HepG2 (cell line): ENCODE measurements around the gene NTRK2. TPM values are rescaled to one million over a fixed set of nuclear protein-coding genes. Genes with fewer than 3 reads are reported as not detected.

Source experiments
- ATAC-seq: fragments of 200-7000 bp; cut with Tn5 transposase; 3 replicates; pipeline ENCODE4 v1.9.1; 2020; ENCODE audit warnings: mild to moderate bottlenecking, moderate library complexity
- BruUV-seq: library from RNA; stranded (reverse); fragments of 400-500 nt; replicated peaks from 2 replicates; lab custom pipeline; 2021; lab: Mats Ljungman, UMichigan
- CTCF ChIA-PET: fragments of 300-600 bp; formaldehyde crosslinking; extraction: SDS; loops from one replicate; lab custom pipeline; 2021; ENCODE audit warnings: low total read pairs, inconsistent platforms, low intra/inter-chr PET ratio; lab: Yijun Ruan, JAX
- POLR2A ChIA-PET: fragments of 350-600 bp; sonication (Branson Sonifier 250); formaldehyde crosslinking; loops from one replicate; lab custom pipeline; 2020; ENCODE audit warnings: antibody characterized with exemption, inconsistent platforms; lab: Yijun Ruan, JAX
- DNase-seq: peaks from one replicate; pipeline ENCODE4 v3.0.0-alpha.2; 2015; ENCODE audit warnings: low spot score
- FAIRE-seq: peaks from 3 replicates; lab custom pipeline; 2011; peaks lifted over from hg19 to GRCh38; lab: Jason Lieb, UNC
- H2AFZ ChIP-seq: one replicate; pipeline ENCODE4 v1.6.1; 2011; ENCODE audit warnings: low read length, inconsistent platforms
- H3K27ac ChIP-seq: fragments of 300-600 bp; 3 replicates; pipeline ENCODE4 v1.8.0; 2011; ENCODE audit warnings: mixed run types, mild to moderate bottlenecking, mixed read lengths, low read length, inconsistent platforms; ENCODE audit not compliant: insufficient read depth; ENCODE audit errors: extremely low read length
- H3K27me3 ChIP-seq, 2 experiments: fragments of 200-600 bp in 1 of 2; 2 replicates in 1 of 2; 3 replicates in 1 of 2; pipeline versions ENCODE4 v1.6.0 to v1.8.0; 2011; ENCODE audit warnings: low read length in 2 of 2, mild to moderate bottlenecking in 2 of 2, moderate library complexity in 2 of 2, inconsistent platforms in 1 of 2; ENCODE audit not compliant: insufficient read depth in 2 of 2, control insufficient read depth in 1 of 2
- H3K36me3 ChIP-seq, 2 experiments: fragments of 200-600 bp in 1 of 2; replicated peaks in 1 of 2; 2 replicates in 1 of 2; 3 replicates in 1 of 2; pipeline versions ENCODE4 v1.5.1 to v1.8.0; 2011; ENCODE audit warnings: low read length in 2 of 2, inconsistent platforms in 1 of 2; ENCODE audit not compliant: insufficient read depth in 2 of 2, control insufficient read depth in 1 of 2
- H3K4me1 ChIP-seq: 2 replicates; pipeline ENCODE4 v1.5.1; 2012; ENCODE audit warnings: low read length, inconsistent platforms; ENCODE audit not compliant: insufficient read depth
- H3K4me2 ChIP-seq: 2 replicates; pipeline ENCODE4 v1.6.0; 2011; ENCODE audit warnings: low read depth, low read length, inconsistent platforms
- H3K4me3 ChIP-seq, 3 experiments: fragments of 200-600 bp in 1 of 3; sonication (generic), shearing (Covaris generic) in 1 of 3; replicated peaks in 1 of 3; 2 replicates each; pipeline ENCODE4 v1.5.1; 2011 to 2016; ENCODE audit warnings: low read length in 3 of 3, inconsistent platforms in 2 of 3, low read depth in 2 of 3, mild to moderate bottlenecking in 2 of 3, control low read depth in 1 of 3, mixed read lengths in 1 of 3; ENCODE audit not compliant: insufficient read depth in 1 of 3
- H3K79me2 ChIP-seq: one replicate; pipeline ENCODE4 v1.6.1; 2011; ENCODE audit warnings: low read length, inconsistent platforms; ENCODE audit not compliant: insufficient read depth
- H3K9ac ChIP-seq: 2 replicates; pipeline ENCODE4 v1.6.0; 2011; ENCODE audit warnings: mild to moderate bottlenecking, low read depth, low read length, inconsistent platforms; ENCODE audit not compliant: insufficient read depth
- H3K9me3 ChIP-seq: 2 replicates; pipeline ENCODE4 v1.5.1; 2012; ENCODE audit warnings: mild to moderate bottlenecking, low read length
- H4K20me1 ChIP-seq: 2 replicates; pipeline ENCODE4 v1.6.0; 2011; ENCODE audit warnings: inconsistent platforms, mild to moderate bottlenecking, low read length, moderate library complexity; ENCODE audit not compliant: insufficient read depth
- ATF4 ChIP-seq, 2 experiments: fragments of 450-650 bp in 1 of 2; sonication (generic) in 1 of 2; formaldehyde crosslinking; IDR thresholded peaks; 2 replicates each; pipeline versions ENCODE4 v1.5.0 to v1.8.0; 2020 to 2022; ENCODE audit warnings: mild to moderate bottlenecking in 1 of 2, missing genetic modification reagents in 1 of 2
- BCLAF1 ChIP-seq: fragments of 450-650 bp; IDR thresholded peaks from 2 replicates; pipeline ENCODE4 v1.6.1; 2017; ENCODE audit warnings: mild to moderate bottlenecking
- FOXO1 ChIP-seq: sonication (generic); formaldehyde crosslinking; IDR thresholded peaks from 2 replicates; pipeline ENCODE4 v1.4.0; 2020; ENCODE audit warnings: missing genetic modification reagents
- HMGA1 ChIP-seq: sonication (generic); formaldehyde crosslinking; conservative IDR thresholded peaks from 2 replicates; pipeline ENCODE4 v1.4.0; 2020; ENCODE audit warnings: missing genetic modification reagents
- KAT2B ChIP-seq: fragments of 150-350 bp; IDR thresholded peaks from 2 replicates; pipeline ENCODE4 v1.6.1; 2014; ENCODE audit warnings: low read depth, low read length, borderline replicate concordance
- KDM6A ChIP-seq: IDR thresholded peaks from 2 replicates; pipeline ENCODE4 v1.6.1; 2016; ENCODE audit warnings: low read depth
- MEF2D ChIP-seq: sonication (generic); formaldehyde crosslinking; IDR thresholded peaks from 2 replicates; pipeline ENCODE4 v1.5.1; 2020; ENCODE audit warnings: mild to moderate bottlenecking, missing genetic modification reagents
- MIER3 ChIP-seq: IDR thresholded peaks from 2 replicates; pipeline ENCODE4 v1.6.1; 2016; ENCODE audit warnings: missing compliant biosample characterization, borderline replicate concordance
- NKX3-1 ChIP-seq: sonication (generic); formaldehyde crosslinking; IDR thresholded peaks from 2 replicates; pipeline ENCODE4 v1.5.0; 2020; ENCODE audit warnings: missing genetic modification reagents
- POLR2A ChIP-seq, 2 experiments: IDR thresholded peaks; 2 replicates each; pipeline ENCODE4 v1.6.1; 2011; ENCODE audit warnings: low read depth in 2 of 2, low read length in 2 of 2, mild to moderate bottlenecking in 1 of 2, moderate library complexity in 1 of 2; ENCODE audit not compliant: insufficient read depth in 1 of 2
- RFXAP ChIP-seq: sonication (generic); formaldehyde crosslinking; IDR thresholded peaks from 2 replicates; pipeline ENCODE4 v1.4.0; 2020; ENCODE audit warnings: missing genetic modification reagents, borderline replicate concordance
- SIN3B ChIP-seq: fragments of 150-350 bp; IDR thresholded peaks from 2 replicates; pipeline ENCODE4 v1.6.1; 2014; ENCODE audit warnings: low read length
- SMC3 ChIP-seq: IDR thresholded peaks from 2 replicates; pipeline ENCODE4 v1.6.1; 2011; ENCODE audit warnings: low read length, improper control_type of control experiment
- SP5 ChIP-seq: IDR thresholded peaks from 2 replicates; pipeline ENCODE4 v1.6.1; 2016; ENCODE audit warnings: low read depth, borderline replicate concordance
- TGIF2 ChIP-seq: IDR thresholded peaks from 2 replicates; pipeline ENCODE4 v1.6.1; 2016; ENCODE audit warnings: control low read depth, missing compliant biosample characterization
- WIZ ChIP-seq: sonication (generic); formaldehyde crosslinking; IDR thresholded peaks from 2 replicates; pipeline ENCODE4 v1.5.1; 2020; ENCODE audit warnings: mild to moderate bottlenecking, missing genetic modification reagents
- ZMYM3 ChIP-seq: sonication (generic); formaldehyde crosslinking; IDR thresholded peaks from 2 replicates; pipeline ENCODE4 v1.5.1; 2020; ENCODE audit warnings: mild to moderate bottlenecking, missing genetic modification reagents
- ZNF552 ChIP-seq: sonication (generic); formaldehyde crosslinking; IDR thresholded peaks from 2 replicates; pipeline ENCODE4 v1.9.0; 2022; ENCODE audit warnings: missing genetic modification reagents, mild to moderate bottlenecking, borderline replicate concordance
- ZNF576 ChIP-seq: sonication (generic); formaldehyde crosslinking; IDR thresholded peaks from 2 replicates; pipeline ENCODE4 v1.4.0; 2020; ENCODE audit warnings: mild to moderate bottlenecking, missing genetic modification reagents
- ZNF841 ChIP-seq: sonication (generic); formaldehyde crosslinking; IDR thresholded peaks from 2 replicates; pipeline ENCODE4 v1.8.1; 2023; ENCODE audit warnings: missing genetic modification reagents, borderline replicate concordance
- WGBS: methylation state at CpG from one replicate; pipeline ENCODE4 v1.1.6; 2017; ENCODE audit warnings: low lambda C conversion rate; 5-methylcytosine and 5-hydroxymethylcytosine counted together
- in situ Hi-C: cut with HindIII; loops from 2 replicates; pipeline ENCODE4 v1.10.0; 2017; ENCODE audit warnings: low pct_unique_long_range_greater_than_20kb; ENCODE audit not compliant: extremely low pct_ligation_motif_present
- intact Hi-C: fragments of 100-400 bp; cut with micrococcal nuclease; formaldehyde crosslinking; loops from one replicate; pipeline ENCODE4 v1.10.0; 2022; ENCODE audit not compliant: unreplicated experiment
- polyA plus RNA-seq, 8 experiments: library from polyadenylated mRNA; depleted of rRNA in 3 of 8; stranded (reverse) in 7 of 8; unstranded in 1 of 8; fragments of >200 nt; fragmentation: Illumina TruSeq in 4 of 8; extraction: Trizol in 4 of 8; gene quantifications; 2 replicates each; pipeline versions ENCODE4 v1.2.1 to v1.2.3, GENCODE V29; 2011 to 2016; ENCODE audit warnings: low read depth in 4 of 8, missing spikeins in 1 of 8, mixed read lengths in 1 of 8; ENCODE audit not compliant: insufficient read depth in 1 of 8
- total RNA-seq, 5 experiments: library from RNA; depleted of rRNA; stranded (reverse); fragments of >200 nt; fragmentation: Illumina TruSeq; extraction: Trizol; gene quantifications; 2 replicates each; pipeline ENCODE4 v1.2.3, GENCODE V29; 2016; ENCODE audit warnings: low read depth in 1 of 5
- TF ChIP-seq, protein P1 (sequence below): sonication (generic); formaldehyde crosslinking; IDR thresholded peaks from 2 replicates; pipeline ENCODE4 v1.4.0; 2020; ENCODE audit warnings: missing genetic modification reagents, mild to moderate bottlenecking, borderline replicate concordance

NTRK2 gene
- total and polyA plus RNA-seq, 2 of the 13 experiments (the other 11 are each of a cell fraction or from before 2014, with no cell fraction given), result not detected

- TF ChIP-seq ATF4 (CRISPR knock-in tag; IDR thresholded peaks at IDR 0.05) (no peak), ZNF841 (CRISPR knock-in tag) (no peak)
Measured at GRCh38 chr9:84799251-84799650, 129.7 kb downstream of the NTRK2 start (continued).

DNA sequence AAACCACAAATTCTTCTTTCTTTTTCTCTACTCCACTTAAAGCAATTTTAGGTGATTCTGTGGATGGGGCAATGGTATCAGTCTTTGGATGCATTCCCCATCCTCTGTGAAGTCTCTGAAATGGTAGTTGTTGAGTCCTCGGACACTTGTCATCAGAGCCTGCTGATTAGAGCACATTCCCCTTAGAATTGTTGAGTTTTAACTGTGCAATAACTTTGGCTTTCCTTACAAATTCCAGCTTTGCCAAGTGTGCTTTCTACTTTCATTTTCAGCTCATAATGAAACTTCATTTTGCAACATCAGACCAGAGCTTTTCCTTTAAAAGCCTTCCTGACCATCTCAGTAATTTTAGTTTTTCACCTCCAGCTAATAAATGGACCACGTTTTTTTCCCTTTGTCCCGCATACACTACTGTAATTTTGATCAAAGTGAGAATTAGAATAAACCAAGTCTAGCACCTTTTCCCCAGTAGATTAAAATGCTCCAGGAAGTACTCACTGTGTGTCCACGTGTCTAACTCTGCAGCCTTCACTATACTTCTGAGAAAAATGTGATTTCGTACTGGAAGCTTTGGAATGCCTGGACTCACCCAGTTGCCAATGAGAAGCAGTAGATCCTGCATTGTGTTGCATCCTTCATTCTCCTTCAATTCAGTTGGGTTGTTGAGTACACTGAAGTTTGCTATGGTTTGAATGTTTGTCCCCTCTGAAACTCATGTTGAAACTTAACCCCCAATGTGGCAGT, 135.6 kb downstream of the NTRK2 start:
- TF ChIP-seq POLR2A (IDR thresholded peaks at IDR 0.05; ENCODE audit: insufficient read depth in 1 of 2, low read depth in 2 of 2, low read length in 2 of 2) (no peak), ZNF552 (CRISPR knock-in tag) (no peak), KDM6A (no peak), FOXO1 (CRISPR knock-in tag) (no peak), TGIF2 (no peak), ZMYM3 (CRISPR knock-in tag) (no peak), MIER3 (CRISPR knock-in tag) (no peak), NKX3-1 (CRISPR knock-in tag) (no peak), WIZ (CRISPR knock-in tag) (no peak), SMC3 (no peak), ZNF576 (CRISPR knock-in tag) (no peak), RFXAP (no peak), HMGA1 (no peak), SP5 (no peak), SIN3B (no peak), KAT2B (no peak), BCLAF1 (no peak), MEF2D (CRISPR knock-in tag) (no peak)
- TF ChIP-seq, protein P1, sequence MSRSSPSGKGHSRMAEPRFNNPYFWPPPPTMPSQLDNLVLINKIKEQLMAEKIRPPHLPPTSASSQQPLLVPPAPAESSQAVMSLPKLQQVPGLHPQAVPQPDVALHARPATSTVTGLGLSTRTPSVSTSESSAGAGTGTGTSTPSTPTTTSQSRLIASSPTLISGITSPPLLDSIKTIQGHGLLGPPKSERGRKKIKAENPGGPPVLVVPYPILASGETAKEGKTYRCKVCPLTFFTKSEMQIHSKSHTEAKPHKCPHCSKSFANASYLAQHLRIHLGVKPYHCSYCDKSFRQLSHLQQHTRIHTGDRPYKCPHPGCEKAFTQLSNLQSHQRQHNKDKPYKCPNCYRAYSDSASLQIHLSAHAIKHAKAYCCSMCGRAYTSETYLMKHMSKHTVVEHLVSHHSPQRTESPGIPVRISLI (CRISPR knock-in tag), result no peak
- H3K36me3 ChIP-seq, result no peaks in the 10 kb centered on the region
- peaks cover 0 to 4% of the 10 kb centered on the region in 2 experiments; a peak in 1 of 5 replicates for H3K27me3 ChIP-seq
- in situ Hi-C loops (no loop called here), intact Hi-C loops (no loop called here)
- H3K9me3 ChIP-seq, result no peaks in the 10 kb centered on the region
- BruUV-seq, result no TSS peak
- no peaks in the 10 kb centered on the region for H3K79me2 ChIP-seq
- no peak overlapping the region for H2AFZ ChIP-seq
- no peak overlapping the region for H3K9ac ChIP-seq
- ATAC-seq (no peak), FAIRE-seq (no peak), DNase-seq (no peak)
- no peaks in the 10 kb centered on the region for H3K4me1 ChIP-seq
- 2% methylated on average over 5 of the region's 5 CpGs for WGBS
- POLR2A ChIA-PET, result no interaction called here
- H3K4me2 ChIP-seq, result no peak overlapping the region
- no peaks in the 10 kb centered on the region for H4K20me1 ChIP-seq
- no peak overlapping the region for H3K4me3 ChIP-seq
- CTCF ChIA-PET, result no interaction called here
- no peak overlapping the region for H3K27ac ChIP-seq
